KMS-11 (cell line): ENCODE data around the gene CES3.

ENCODE experiments used
- H2AFZ ChIP-seq: fragments of 200-600 bp; sonication (generic); 2 replicates; pipeline ENCODE4 v1.6.1; 2016; ENCODE audit warnings: antibody characterized with exemption, mixed run types, low read depth
- H3K27ac ChIP-seq: fragments of 200-600 bp; sonication (generic); 2 replicates; pipeline ENCODE4 v1.6.1; 2016; ENCODE audit warnings: mild to moderate bottlenecking, mixed run types
- H3K27me3 ChIP-seq: fragments of 200-600 bp; sonication (generic); 2 replicates; pipeline ENCODE4 v1.6.1; 2017; ENCODE audit warnings: mild to moderate bottlenecking, low read depth, mixed run types, moderate library complexity; ENCODE audit not compliant: insufficient read depth
- H3K36me3 ChIP-seq: fragments of 200-600 bp; sonication (generic); 2 replicates; pipeline ENCODE4 v1.6.1; 2017; ENCODE audit warnings: mild to moderate bottlenecking, mixed run types; ENCODE audit not compliant: insufficient read depth
- H3K4me1 ChIP-seq: fragments of 200-600 bp; sonication (generic); 2 replicates; pipeline ENCODE4 v1.6.1; 2016; ENCODE audit warnings: mild to moderate bottlenecking, low read depth, mixed run types; ENCODE audit not compliant: poor library complexity, severe bottlenecking
- H3K4me2 ChIP-seq: fragments of 200-600 bp; sonication (generic); 2 replicates; pipeline ENCODE4 v1.7.0; 2016; ENCODE audit warnings: mild to moderate bottlenecking, mixed run types
- H3K4me3 ChIP-seq: fragments of 200-600 bp; sonication (generic); IDR thresholded peaks from 2 replicates; pipeline ENCODE4 v1.6.1; 2017; ENCODE audit warnings: low read depth, low read length, mixed read lengths; ENCODE audit not compliant: insufficient read depth
- H3K79me2 ChIP-seq: fragments of 200-600 bp; sonication (generic); 2 replicates; pipeline ENCODE4 v1.6.1; 2016; ENCODE audit warnings: low read depth, mixed run types; ENCODE audit not compliant: insufficient read depth
- H3K9ac ChIP-seq: fragments of 200-600 bp; sonication (generic); 2 replicates; pipeline ENCODE4 v1.6.1; 2016; ENCODE audit warnings: mild to moderate bottlenecking, mixed run types
- H4K20me1 ChIP-seq: fragments of 200-600 bp; sonication (generic); 2 replicates; pipeline ENCODE4 v1.6.1; 2016; ENCODE audit warnings: mild to moderate bottlenecking, mixed run types; ENCODE audit not compliant: insufficient read depth
- TF ChIP-seq, protein P1 (sequence below): fragments of 200-600 bp; sonication (generic); conservative IDR thresholded peaks from 2 replicates; pipeline ENCODE4 v1.6.1; 2017; ENCODE audit warnings: low read depth, mild to moderate bottlenecking, antibody characterized with exemption, low read length, moderate library complexity, mixed read lengths

Gene CES3

DNA sequence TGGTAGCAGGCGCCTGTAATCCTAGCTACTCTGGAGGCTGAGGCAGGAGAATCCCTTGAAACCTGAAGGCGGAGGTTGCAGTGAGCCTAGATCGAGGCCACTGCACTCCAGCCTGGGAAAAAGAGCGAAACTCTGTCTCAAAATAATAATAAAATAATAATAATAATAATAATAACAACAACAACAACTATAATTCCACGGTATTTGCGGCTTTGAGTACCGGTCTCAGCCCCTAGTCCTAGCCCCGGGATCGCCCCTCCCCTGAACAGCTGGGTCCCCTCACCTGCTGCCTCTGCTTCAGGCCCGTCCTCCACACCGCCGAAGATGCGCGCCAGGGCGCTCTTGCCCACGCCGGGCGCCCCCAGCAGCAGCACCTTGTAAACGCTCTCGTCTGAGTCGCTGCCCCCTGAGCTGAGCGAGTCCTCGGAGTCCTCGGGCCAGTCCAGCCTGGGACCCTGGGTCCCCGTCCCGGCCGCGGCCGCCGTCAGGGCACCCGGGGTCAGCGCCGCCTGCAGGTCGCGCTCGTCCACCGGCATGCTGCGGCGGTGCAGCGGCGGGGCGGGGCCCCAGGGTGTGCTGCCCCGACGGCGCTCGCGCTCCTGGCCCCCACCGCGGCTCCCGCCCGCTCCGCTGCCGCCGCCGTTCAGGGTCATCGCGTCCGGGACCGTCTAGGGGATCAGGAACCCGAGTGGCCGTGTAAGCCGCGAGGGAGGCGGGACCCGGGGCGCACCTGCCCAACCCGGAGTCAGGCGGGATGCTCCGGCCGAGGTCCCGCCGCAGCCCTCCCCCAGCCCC lies 36.3 kb upstream of the CES3 start:
- Histone ChIP-seq H3K4me1 (peaks cover 39% of the 10 kb centered on the region), H3K27ac (no peak overlapping the region), H3K27me3 (peaks cover 8% of the 10 kb centered on the region; the same call in 1 of the 2 replicates), H3K4me3 (no peak overlapping the region), H3K9ac (no peak overlapping the region), H2AFZ (no peak overlapping the region), H3K79me2 (no peaks in the 10 kb centered on the region), H3K4me2 (no peak overlapping the region), H4K20me1 (no peaks in the 10 kb centered on the region), H3K36me3 (no peaks in the 10 kb centered on the region)
- TF ChIP-seq, protein P1, sequence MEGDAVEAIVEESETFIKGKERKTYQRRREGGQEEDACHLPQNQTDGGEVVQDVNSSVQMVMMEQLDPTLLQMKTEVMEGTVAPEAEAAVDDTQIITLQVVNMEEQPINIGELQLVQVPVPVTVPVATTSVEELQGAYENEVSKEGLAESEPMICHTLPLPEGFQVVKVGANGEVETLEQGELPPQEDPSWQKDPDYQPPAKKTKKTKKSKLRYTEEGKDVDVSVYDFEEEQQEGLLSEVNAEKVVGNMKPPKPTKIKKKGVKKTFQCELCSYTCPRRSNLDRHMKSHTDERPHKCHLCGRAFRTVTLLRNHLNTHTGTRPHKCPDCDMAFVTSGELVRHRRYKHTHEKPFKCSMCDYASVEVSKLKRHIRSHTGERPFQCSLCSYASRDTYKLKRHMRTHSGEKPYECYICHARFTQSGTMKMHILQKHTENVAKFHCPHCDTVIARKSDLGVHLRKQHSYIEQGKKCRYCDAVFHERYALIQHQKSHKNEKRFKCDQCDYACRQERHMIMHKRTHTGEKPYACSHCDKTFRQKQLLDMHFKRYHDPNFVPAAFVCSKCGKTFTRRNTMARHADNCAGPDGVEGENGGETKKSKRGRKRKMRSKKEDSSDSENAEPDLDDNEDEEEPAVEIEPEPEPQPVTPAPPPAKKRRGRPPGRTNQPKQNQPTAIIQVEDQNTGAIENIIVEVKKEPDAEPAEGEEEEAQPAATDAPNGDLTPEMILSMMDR: no peak

DNA sequence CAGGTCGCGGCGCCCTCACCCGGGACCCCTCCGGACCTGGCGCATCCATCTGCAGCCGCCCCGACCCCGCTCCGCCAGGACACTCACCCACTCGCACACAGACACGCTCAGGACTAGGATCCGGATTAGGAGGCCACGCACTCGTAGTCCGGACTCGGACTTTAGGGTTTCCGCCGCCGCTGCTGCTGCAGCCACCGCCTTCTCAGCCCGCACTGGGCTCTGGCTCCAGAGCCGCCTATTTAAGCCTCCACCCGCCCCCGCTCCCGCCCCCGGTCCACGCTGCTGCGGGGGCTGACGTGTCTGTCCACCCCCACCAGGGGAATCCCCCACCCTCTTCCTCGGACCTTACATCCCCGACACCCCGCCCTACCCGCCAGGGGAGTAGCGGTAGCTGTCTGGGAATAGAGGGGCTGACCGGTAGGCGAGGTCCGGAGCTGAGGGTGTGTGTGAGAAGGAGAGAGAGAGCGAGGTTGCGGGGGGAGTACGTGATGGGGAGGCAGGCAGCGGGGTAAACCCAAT lies 35.7 kb upstream of the CES3 start, which contains the start of gene RRAD:
Gene RRAD (minus strand): TSS at position 214 of the 519 bp plus-strand sequence. CDS start 356 bp downstream, outside the sequence.
- Histone ChIP-seq H3K27ac (0 out of 2 replicates have a peak within 1 kb of the TSS, but pooled peaks have one; percentile 69), H4K20me1 (no peaks in the 10 kb centered on the region), H3K79me2 (no peaks in the 10 kb centered on the region), H3K27me3 (peaks cover 8% of the 10 kb centered on the region; the same call in 1 of the 2 replicates), H2AFZ (no peak within 1 kb of the TSS), H3K9ac (peak within 1 kb of the TSS; percentile 17; the same call in 1 of the 2 replicates), H3K4me1 (peaks cover 39% of the 10 kb centered on the region), H3K4me3 (no peak within 1 kb of the TSS), H3K36me3 (no peaks in the 10 kb centered on the region), H3K4me2 (peak within 1 kb of the TSS; percentile 96; the same call in 1 of the 2 replicates)
- TF ChIP-seq, protein P1: no peak

DNA sequence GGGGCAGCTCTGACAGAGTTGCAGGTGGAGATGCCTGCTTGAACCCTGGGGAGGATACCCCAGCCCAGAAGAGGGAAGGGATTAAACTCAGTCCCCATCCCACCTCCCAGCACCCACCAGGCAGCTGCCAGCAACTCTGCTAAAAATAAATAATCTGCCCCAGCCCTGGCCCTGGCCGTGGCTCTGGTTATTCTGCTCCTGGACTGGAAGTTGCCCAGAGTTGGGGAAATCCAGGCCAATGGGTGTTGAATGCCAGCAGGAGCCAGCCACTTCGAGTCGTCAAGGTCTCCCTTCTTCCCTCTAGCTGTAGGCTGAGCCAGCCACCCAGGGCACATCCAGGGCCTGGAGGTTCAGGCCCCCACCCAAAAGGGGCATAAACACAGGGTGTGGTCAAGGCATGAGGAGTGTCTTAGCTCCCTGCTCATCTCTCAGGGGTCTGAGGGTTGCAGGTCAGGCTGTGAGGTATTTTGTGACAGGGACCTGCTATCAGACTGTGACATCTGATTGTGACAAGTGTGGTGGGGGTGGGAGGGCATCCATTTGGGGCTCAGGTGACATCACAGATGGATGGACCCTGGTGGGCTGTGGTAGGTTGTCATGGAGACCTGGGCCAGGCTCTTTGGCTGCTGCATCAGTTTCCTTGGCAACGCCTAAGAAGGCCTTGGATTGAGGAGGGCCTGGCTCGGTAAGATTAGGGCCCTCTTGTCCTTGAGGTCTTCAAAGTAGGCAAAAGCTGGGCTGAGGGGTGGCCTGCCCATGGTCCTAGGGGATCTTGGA lies 34.7 kb upstream of the CES3 start:
- Histone ChIP-seq H3K36me3 (no peaks in the 10 kb centered on the region), H3K27ac (peak overlapping the region; percentile 69), H3K9ac (peak overlapping the region; percentile 17; the same call in 1 of the 2 replicates), H3K79me2 (no peaks in the 10 kb centered on the region), H3K4me1 (peaks cover 39% of the 10 kb centered on the region), H3K4me2 (peak overlapping the region; percentile 96), H2AFZ (no peak overlapping the region), H4K20me1 (no peaks in the 10 kb centered on the region), H3K27me3 (peaks cover 8% of the 10 kb centered on the region; the same call in 1 of the 2 replicates), H3K4me3 (no peak overlapping the region)
- TF ChIP-seq, protein P1: no peak

DNA sequence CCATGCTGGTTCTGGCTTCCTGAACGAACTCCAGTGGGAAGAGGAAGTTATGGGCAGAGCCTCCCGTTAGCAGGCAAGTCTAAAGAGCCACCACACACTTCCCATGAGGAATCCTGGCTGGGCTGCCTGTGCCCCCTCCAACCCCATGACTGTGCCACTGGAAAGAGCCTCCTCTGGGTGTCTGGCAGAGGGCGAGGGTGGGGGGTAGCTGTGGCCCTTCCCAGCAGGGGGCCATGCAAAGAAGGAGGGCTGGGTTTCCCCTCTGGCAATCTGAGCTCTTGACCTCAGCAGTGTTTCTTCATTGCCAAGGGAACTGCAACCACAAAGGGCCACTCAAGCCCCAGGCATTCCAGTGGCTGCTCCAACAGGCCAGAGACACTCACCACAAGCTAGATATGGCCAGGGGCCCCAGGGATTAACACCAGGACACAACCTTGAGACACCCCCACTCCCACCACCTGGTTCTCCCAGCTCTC lies 34.1 kb upstream of the CES3 start:
- H3K79me2 ChIP-seq: no peaks in the 10 kb centered on the region
- H3K4me2 ChIP-seq: peak overlapping the region; percentile 96
- peaks cover 43% of the 10 kb centered on the region for H3K4me1 ChIP-seq
- H4K20me1 ChIP-seq: no peaks in the 10 kb centered on the region
- TF ChIP-seq, protein P1: no peak
- H3K36me3 ChIP-seq: no peaks in the 10 kb centered on the region
- peak overlapping the region; percentile 34 for H3K9ac ChIP-seq
- H2AFZ ChIP-seq: no peak overlapping the region
- H3K27ac ChIP-seq: peak overlapping the region; percentile 69
- H3K27me3 ChIP-seq: peaks cover 5% of the 10 kb centered on the region; the same call in 1 of the 2 replicates
- H3K4me3 ChIP-seq: no peak overlapping the region
